ENCODE results near the gene EYA2. TPM values are rescaled to one million over a fixed set of nuclear protein-coding genes. Genes with fewer than 3 reads are reported as not detected.

Gene EYA2
- total RNA-seq, 2 experiments from 2014 or later: not detected

DNA sequence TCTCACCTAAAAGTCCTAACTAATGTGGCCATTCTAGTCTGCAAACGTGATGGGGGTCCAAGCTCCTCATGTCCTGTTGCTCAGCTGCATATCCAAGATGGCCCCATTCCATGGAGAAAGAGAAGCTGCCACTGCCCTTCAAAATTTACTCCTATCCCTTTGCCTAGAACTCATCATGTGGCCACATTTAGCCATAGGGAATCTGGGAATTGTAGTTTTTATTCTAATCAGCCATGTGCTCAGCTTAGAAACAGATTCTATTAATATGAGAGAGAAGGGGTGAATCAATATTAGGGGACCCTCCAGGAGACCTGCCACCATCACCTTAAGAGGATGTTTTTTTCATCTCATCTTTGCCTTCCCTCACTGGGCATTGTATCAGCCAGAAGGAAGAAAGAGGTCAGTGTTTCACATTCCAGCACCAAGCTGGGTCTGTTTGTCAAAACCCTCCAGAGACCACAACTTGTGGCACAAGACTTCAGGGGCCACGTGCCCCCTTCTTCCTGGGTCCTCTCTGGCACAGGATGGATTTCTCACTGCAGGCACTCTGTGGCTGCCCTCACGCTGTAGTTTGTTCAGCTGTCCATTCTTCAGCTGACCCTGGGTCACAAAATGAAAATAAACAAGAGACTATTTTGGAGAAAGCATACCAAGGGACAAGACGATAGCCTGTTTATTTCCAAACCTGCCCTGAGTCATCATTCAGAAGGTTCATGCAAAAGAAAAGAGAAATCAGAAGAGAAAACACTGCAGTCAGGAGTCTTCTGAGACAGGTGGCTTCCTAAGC is 172.0 kb downstream of the EYA2 start:
- ChIA-PET CTCF (no interaction called here), POLR2A (no interaction called here)
- Mint-ChIP-seq H3K27ac (no peak overlapping the region), H3K9me3 (peaks cover 29% of the 10 kb centered on the region), H3K4me1 (ENCODE audit: low read depth) (no peaks in the 10 kb centered on the region), H3K4me3 (no peak overlapping the region), H3K27me3 (peaks cover 6% of the 10 kb centered on the region), H3K36me3 (no peaks in the 10 kb centered on the region)
- DNase-seq: no peak
- intact Hi-C loops (cut with micrococcal nuclease): no loop called here

DNA sequence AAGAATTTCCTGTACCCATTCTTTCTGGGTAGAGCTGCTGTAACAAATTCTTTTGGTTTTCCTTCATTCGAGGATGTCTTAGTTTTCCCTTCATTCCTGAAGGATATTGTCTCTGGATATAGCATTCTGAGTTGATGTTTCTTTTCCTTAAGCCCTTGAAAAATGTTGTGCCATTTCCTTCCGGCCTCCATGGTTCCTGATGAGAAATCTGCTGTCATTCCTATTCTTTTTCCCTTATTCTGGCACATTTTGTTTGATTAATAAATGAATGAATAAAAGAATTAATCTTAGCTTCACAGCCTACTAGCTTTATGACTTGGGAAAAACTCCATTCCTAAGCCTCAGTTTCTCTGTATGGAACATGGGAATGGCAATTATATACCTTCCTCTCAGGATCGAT is 173.1 kb downstream of the EYA2 start:
- no peaks in the 10 kb centered on the region for H3K4me1 Mint-ChIP-seq (ENCODE audit: low read depth)
- H3K27ac Mint-ChIP-seq: no peak overlapping the region
- no peaks in the 10 kb centered on the region for H3K36me3 Mint-ChIP-seq
- H3K4me3 Mint-ChIP-seq: no peak overlapping the region
- peaks cover 29% of the 10 kb centered on the region for H3K9me3 Mint-ChIP-seq
- H3K27me3 Mint-ChIP-seq: peaks cover 6% of the 10 kb centered on the region
- DNase-seq: no peak
- ChIA-PET CTCF (no interaction called here), POLR2A (no interaction called here)
- intact Hi-C loops (cut with micrococcal nuclease): no loop called here

DNA sequence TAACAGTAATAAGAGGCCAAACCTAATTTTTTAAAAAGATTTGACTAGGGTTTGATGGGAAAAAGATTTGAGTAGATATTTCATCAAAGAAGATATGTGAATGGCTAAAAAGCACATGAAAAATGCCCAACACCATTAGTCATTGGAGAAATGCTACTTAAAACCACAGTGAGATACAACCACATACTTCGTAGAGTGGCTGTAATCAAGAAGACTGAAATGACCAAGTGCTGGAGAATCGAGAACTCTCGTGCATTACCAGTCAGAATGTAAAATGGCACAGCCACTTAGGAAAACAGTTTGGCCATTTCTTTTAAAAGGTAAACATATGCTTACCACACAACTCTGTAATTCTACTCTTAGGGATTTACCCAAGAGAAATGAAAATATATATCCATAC is 175.5 kb downstream of the EYA2 start:
- peaks cover 9% of the 10 kb centered on the region for H3K27me3 Mint-ChIP-seq
- H3K27ac Mint-ChIP-seq: no peak overlapping the region
- H3K36me3 Mint-ChIP-seq: no peaks in the 10 kb centered on the region
- H3K4me3 Mint-ChIP-seq: no peak overlapping the region
- POLR2A ChIA-PET: no interaction called here
- CTCF ChIA-PET: no interaction called here
- intact Hi-C loops (cut with micrococcal nuclease): no loop called here
- H3K4me1 Mint-ChIP-seq (ENCODE audit: low read depth): no peaks in the 10 kb centered on the region
- peaks cover 24% of the 10 kb centered on the region for H3K9me3 Mint-ChIP-seq
- no peak for DNase-seq

DNA sequence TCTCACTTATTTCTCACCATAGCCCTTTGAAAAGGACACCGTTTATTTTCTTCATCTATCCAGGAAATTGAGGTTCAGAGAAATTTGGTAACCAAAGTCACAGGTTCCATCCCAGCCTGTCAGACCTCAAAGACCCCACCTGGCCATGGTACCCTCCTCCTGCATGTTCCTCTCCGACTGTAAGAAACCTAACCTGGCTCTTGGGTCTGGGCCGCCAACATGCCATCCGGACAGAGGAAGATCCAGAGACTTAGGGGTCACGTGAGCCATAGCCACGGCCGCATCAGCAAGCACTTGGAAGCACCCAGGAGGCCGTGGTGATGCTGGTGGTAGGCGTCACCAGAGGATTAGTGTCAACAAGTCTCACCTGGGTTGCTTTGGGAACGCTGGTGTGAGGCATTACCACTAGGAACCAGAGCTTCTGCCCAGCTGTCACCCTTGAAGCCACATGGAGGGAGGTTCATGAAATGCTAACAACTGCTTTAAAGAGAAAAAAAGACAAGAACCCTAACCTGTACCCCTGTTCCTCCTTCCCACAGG is 177.1 kb downstream of the EYA2 start:
- Mint-ChIP-seq H3K9me3 (peaks cover 28% of the 10 kb centered on the region), H3K27ac (no peak overlapping the region), H3K4me1 (ENCODE audit: low read depth) (no peaks in the 10 kb centered on the region), H3K36me3 (no peaks in the 10 kb centered on the region), H3K27me3 (peaks cover 8% of the 10 kb centered on the region), H3K4me3 (no peak overlapping the region)
- ChIA-PET POLR2A (no interaction called here), CTCF (no interaction called here)
- DNase-seq: no peak
- intact Hi-C loops (cut with micrococcal nuclease): no loop called here

DNA sequence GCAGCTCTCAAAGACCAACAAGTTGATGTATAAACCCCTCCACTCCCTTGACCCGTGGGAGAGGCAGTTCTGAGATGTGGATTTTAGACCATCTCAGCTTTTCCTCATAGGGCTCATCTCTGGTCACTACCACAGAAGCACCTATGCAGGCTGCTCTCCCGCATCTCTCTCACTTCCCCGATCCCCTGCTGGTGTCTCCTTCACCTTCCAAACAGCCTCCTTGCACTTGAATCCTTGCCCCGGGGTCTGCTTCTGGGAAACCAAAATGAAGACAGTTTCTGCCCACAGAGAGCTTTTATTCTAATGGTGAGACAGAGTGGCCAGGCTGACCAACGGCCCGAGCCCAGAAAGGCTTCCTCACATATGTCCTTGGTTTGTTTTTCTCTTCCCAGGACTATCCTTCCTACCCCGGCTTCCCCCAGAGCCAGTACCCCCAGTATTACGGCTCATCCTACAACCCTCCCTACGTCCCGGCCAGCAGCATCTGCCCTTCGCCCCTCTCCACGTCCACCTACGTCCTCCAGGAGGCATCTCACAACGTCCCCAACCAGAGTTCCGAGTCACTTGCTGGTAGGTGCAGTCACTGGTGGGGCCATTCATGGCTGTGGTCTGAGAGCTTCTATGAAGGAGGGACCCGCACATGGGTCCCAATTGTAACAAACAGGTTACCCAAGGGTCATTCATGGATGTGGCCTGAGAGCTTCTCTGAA is 179.3 kb downstream of the EYA2 start:
- Mint-ChIP-seq H3K27me3 (peaks cover 12% of the 10 kb centered on the region), H3K36me3 (no peaks in the 10 kb centered on the region), H3K27ac (no peak overlapping the region), H3K4me1 (ENCODE audit: low read depth) (no peaks in the 10 kb centered on the region), H3K4me3 (no peak overlapping the region), H3K9me3 (peaks cover 10% of the 10 kb centered on the region)
- CTCF ChIA-PET: no interaction called here
- POLR2A ChIA-PET: no interaction called here
- DNase-seq: no peak
- intact Hi-C loops (cut with micrococcal nuclease): no loop called here

DNA sequence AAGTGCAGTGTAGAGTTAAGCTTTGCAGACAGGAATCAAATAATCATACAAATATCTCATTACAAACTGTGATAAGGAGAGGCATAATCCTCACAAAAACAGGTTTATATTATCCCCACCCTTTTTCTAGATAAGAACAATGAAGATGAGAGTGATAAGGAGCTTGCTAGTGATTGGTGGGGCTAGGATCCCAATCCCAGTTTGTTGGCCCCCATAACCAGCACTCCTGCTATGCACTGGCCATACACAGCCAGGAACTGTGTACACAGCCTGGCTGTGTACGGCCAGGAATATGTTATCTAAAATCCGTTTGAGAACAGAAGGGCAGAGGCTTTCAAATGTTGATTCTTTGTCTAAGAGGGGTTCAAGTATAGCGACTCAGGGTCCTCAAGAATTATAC is 180.6 kb downstream of the EYA2 start:
- CTCF ChIA-PET: no interaction called here
- Mint-ChIP-seq H3K9me3 (peaks cover 11% of the 10 kb centered on the region), H3K36me3 (no peaks in the 10 kb centered on the region), H3K4me3 (no peak overlapping the region), H3K4me1 (ENCODE audit: low read depth) (no peaks in the 10 kb centered on the region), H3K27ac (no peak overlapping the region), H3K27me3 (peaks cover 21% of the 10 kb centered on the region)
- intact Hi-C loops (cut with micrococcal nuclease): no loop called here
- POLR2A ChIA-PET: no interaction called here
- DNase-seq: no peak

DNA sequence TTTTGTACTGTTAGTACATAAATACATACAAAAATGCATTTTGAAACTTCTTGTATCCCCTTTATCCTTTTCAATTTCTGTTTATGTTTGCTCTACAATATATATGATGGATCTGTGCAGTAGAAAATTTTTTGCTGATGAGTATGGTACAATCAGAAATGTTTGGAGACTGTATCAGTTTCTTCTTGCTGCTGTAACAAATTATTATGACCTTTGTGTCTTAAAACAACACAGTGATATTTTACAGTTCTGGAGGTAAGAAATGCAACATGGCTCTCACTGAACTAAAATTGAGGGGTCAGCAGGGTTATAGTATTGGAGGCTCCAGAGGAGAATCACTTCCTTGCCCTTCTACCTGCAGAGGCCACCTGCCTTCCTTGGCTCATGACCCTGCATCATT is 184.4 kb downstream of the EYA2 start:
- POLR2A ChIA-PET: no interaction called here
- Mint-ChIP-seq H3K9me3 (peaks cover 11% of the 10 kb centered on the region), H3K4me1 (ENCODE audit: low read depth) (no peaks in the 10 kb centered on the region), H3K27ac (no peak overlapping the region), H3K27me3 (peaks cover 21% of the 10 kb centered on the region), H3K36me3 (no peaks in the 10 kb centered on the region), H3K4me3 (no peak overlapping the region)
- CTCF ChIA-PET: no interaction called here
- no peak for DNase-seq
- intact Hi-C loops (cut with micrococcal nuclease): no loop called here

DNA sequence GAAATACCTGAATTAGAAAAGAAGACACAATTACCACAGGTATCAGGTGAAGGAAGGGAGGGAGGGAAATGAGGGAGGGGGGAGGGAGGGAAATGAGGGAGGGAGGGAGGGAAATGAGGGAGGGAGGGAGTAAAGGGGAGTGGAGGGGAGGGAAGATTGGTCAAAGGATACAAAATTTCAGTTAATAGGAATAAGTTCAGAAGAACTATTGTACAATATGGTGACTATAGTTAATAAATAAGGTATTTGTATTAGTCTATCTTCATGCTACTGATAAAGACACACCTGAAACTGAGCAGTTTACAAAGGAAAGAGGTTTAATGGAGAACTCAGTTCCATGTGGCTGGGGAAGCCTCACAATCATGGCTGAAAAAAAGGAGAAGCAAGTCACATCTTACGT is 185.7 kb downstream of the EYA2 start:
- peaks cover 19% of the 10 kb centered on the region for H3K27me3 Mint-ChIP-seq
- H3K4me1 Mint-ChIP-seq (ENCODE audit: low read depth): no peaks in the 10 kb centered on the region

DNA sequence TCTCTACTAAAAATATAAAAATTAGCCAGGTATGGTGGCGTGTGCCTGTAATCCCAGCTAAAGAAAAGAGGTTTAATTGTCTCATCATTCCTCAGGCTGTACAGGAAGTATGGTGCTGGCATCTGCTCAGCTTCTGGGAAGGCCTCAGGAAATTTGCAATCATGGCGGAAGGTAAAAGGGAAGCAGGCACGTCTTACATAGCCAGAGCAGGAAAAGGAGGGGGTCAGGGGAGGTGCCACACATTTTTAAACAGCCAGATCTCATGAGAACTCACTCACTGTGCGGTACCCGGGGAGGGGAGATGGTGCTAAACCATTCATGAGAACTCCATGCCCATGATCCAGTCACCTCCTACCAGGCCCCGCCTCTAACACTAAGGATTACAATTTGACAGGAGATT is 191.7 kb downstream of the EYA2 start:
- Mint-ChIP-seq H3K27ac (no peak overlapping the region), H3K4me1 (ENCODE audit: low read depth) (no peaks in the 10 kb centered on the region), H3K9me3 (no peaks in the 10 kb centered on the region), H3K4me3 (no peak overlapping the region), H3K27me3 (peaks cover 5% of the 10 kb centered on the region), H3K36me3 (no peaks in the 10 kb centered on the region)
- ChIA-PET POLR2A (no interaction called here), CTCF (no interaction called here)
- DNase-seq: no peak
- intact Hi-C loops (cut with micrococcal nuclease): no loop called here

More for the DNA sequence above, 185.7 kb downstream of the EYA2 start:
- H3K36me3 Mint-ChIP-seq: no peaks in the 10 kb centered on the region
- no peak overlapping the region for H3K27ac Mint-ChIP-seq
- H3K4me3 Mint-ChIP-seq: no peak overlapping the region
- H3K9me3 Mint-ChIP-seq: peaks cover 11% of the 10 kb centered on the region
- intact Hi-C loops (cut with micrococcal nuclease): no loop called here
- POLR2A ChIA-PET: no interaction called here
- no peak for DNase-seq
- CTCF ChIA-PET: no interaction called here

DNA sequence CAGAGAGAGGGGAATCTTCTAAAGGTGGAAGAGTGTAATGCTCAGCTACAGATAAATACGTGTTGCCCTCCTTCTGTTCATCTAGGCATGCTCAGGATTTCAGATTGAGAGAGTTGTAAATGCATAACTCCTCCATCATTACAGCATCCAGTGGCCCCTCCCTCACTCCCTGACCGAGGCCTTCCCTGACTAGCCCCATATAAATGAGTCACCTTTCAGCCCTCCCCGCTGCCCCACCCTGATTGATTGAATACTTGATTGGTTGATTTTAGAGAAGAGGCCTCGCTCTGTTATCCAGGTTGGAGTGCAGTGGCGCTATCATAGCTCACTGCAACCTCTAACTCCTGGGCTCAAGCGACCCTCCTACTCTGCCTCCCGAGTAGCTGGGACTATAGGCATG is 193.7 kb downstream of the EYA2 start:
- CTCF ChIA-PET: no interaction called here
- no peaks in the 10 kb centered on the region for H3K9me3 Mint-ChIP-seq
- no peaks in the 10 kb centered on the region for H3K4me1 Mint-ChIP-seq (ENCODE audit: low read depth)
- peaks cover 3% of the 10 kb centered on the region for H3K27me3 Mint-ChIP-seq
- H3K4me3 Mint-ChIP-seq: no peak overlapping the region
- no peak overlapping the region for H3K27ac Mint-ChIP-seq
- intact Hi-C loops (cut with micrococcal nuclease): no loop called here
- POLR2A ChIA-PET: no interaction called here
- H3K36me3 Mint-ChIP-seq: no peaks in the 10 kb centered on the region
- DNase-seq: no peak

DNA sequence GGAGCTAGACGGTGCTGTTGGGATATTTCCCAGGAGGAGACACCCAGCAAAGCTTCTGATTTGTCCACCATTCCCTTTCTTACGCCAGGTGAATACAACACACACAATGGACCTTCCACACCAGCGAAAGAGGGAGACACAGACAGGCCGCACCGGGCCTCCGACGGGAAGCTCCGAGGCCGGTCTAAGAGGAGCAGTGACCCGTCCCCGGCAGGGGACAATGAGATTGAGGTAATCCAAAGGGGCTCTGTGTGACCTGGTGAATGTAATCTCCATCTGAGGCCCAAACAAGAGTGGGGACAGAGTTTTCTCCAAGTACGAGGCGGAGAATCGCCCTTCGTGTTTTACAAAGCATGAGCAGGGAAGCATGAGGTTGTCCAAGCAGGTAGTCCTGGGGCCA is 194.5 kb downstream of the EYA2 start:
- Mint-ChIP-seq H3K9me3 (no peaks in the 10 kb centered on the region), H3K36me3 (no peaks in the 10 kb centered on the region), H3K4me3 (no peak overlapping the region), H3K27me3 (peaks cover 4% of the 10 kb centered on the region), H3K27ac (no peak overlapping the region), H3K4me1 (ENCODE audit: low read depth) (no peaks in the 10 kb centered on the region)
- intact Hi-C loops (cut with micrococcal nuclease): no loop called here
- CTCF ChIA-PET: no interaction called here
- POLR2A ChIA-PET: no interaction called here
- no peak for DNase-seq

DNA sequence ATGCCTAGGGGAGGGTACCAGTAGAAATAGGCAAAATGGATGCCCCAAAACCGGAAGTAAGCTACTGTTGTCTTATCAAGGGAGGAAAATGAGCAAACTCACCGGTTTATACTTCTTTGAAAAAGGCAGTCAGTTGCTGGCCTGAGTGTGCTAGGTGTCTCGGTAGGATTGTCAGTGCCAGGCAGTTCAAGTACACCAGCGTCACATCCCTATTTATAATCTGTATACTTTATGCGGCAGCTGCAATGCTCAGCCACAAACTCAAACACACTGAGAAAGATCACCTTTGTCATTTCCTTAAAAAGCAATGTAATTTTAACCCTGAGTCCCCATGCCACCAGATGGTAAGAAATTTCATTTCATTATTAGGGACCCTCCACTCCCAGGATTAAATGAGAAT is 196.2 kb downstream of the EYA2 start:
- peaks cover 6% of the 10 kb centered on the region for H3K9me3 Mint-ChIP-seq
- no peaks in the 10 kb centered on the region for H3K36me3 Mint-ChIP-seq
- POLR2A ChIA-PET: no interaction called here
- DNase-seq: no peak
- H3K4me1 Mint-ChIP-seq (ENCODE audit: low read depth): no peaks in the 10 kb centered on the region
- H3K27ac Mint-ChIP-seq: no peak overlapping the region
- peaks cover 4% of the 10 kb centered on the region for H3K27me3 Mint-ChIP-seq
- H3K4me3 Mint-ChIP-seq: no peak overlapping the region
- CTCF ChIA-PET: no interaction called here
- intact Hi-C loops (cut with micrococcal nuclease): no loop called here

DNA sequence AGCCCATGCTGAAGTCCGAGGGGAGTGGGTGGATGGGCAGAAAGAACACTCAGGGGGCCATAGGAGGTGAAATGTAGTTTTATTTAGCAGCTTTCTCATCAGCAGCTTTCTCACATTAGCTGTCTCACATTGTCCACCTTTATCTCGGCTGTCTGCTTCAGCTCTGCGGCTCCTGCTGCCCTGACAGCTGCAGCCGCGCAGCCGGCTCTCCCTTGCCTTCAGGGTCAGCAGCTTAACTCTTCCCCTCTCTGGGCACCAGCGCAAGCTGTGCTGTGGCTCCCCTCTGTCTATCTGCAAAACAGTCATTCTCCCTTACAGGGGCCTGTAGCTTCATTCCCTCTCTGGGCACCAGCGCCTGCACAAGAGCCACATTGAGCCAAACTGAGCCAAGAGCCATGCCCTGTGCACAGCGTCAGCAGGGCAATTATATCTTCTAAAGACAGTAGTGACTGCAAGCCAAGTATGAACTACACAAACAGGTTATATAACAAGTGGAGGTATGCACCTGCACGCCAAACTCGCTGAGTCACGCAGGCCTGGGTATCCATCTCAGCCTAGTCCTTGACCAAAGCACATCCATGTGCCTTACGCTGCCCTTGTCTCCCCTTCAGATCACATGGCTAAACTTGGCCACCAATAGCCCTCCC is 198.8 kb downstream of the EYA2 start:
- DNase-seq: no peak
- H3K9me3 Mint-ChIP-seq: peaks cover 9% of the 10 kb centered on the region
- H3K4me1 Mint-ChIP-seq (ENCODE audit: low read depth): no peaks in the 10 kb centered on the region
- H3K4me3 Mint-ChIP-seq: no peak overlapping the region
- CTCF ChIA-PET: no interaction called here
- intact Hi-C loops (cut with micrococcal nuclease): no loop called here
- peaks cover 6% of the 10 kb centered on the region for H3K27me3 Mint-ChIP-seq
- POLR2A ChIA-PET: no interaction called here
- H3K27ac Mint-ChIP-seq: no peak overlapping the region
- no peaks in the 10 kb centered on the region for H3K36me3 Mint-ChIP-seq
